Left kidney (tissue), 2 donors: ENCODE results near the gene PRKCD. TPM values are rescaled to one million over a fixed set of nuclear protein-coding genes. Genes with fewer than 3 reads are reported as not detected.
"Not testable (repeated sequence)": the region's sequence is repeated elsewhere in the genome, so short reads cannot be mapped to it uniquely, and the experiment has no call there.

Source experiments
- DNase-seq: peaks from one replicate; pipeline ENCODE4 v3.0.0-alpha.2; 2013
- polyA plus RNA-seq: library from polyadenylated mRNA; unstranded; fragments of 120-200 nt; gene quantifications from one replicate; pipeline ENCODE4 v1.2.1, GENCODE V29; 2013; ENCODE audit not compliant: insufficient read length

PRKCD gene
- polyA plus RNA-seq, 1 donor: 20.3 TPM

DNA sequence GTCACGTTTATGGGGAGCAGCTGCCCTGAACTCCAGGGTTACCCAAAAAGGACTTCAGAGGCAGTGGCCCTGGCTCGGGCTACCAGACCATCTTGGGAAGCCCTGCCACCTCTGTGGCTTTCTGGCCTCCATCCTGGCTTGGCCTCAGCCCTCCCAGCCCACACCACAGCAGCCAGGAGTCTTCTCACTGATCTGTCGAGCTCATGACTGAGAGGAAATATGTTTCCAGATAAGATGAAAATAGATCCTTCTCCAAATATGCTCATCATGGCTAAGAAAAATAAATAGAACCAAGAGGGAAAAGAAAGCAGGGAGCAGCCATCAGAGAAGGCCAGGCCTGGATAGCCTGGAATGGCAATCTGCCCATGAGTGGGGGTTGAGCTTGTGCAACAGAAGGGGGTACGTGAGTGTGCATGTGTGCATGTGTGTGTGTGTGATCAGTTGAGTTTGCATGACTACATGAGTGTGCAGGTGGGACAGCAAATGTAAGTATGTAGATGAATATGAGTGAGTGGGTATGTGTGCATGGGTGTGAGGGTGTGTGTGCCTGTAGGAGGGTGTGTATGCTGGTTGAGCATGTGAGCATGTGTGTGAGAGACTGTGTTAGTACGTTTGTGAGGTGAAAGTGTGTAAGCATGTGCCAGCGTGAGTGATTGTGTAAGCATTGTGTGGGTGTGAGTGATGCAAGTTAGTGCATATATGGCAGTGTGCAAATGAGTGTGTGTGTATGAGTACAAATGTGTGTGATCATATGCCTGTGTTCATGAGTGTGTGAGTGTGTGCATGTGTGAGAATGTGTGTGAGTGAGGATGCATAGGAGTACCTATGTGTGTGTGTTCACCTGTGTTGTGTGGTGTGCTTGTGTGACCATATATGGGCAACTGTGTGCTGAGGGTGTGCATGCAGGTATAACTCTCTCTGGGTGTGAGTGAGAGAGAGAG, 20.8 kb upstream of the PRKCD start:
- DNase-seq: no peak

GRCh38 chr3:53140847-53141845, 19.9 kb upstream of the PRKCD start:
- DNase-seq: no peak

GRCh38 chr3:53142986-53143385, 18.0 kb upstream of the PRKCD start:
- DNase-seq: no peak

DNA sequence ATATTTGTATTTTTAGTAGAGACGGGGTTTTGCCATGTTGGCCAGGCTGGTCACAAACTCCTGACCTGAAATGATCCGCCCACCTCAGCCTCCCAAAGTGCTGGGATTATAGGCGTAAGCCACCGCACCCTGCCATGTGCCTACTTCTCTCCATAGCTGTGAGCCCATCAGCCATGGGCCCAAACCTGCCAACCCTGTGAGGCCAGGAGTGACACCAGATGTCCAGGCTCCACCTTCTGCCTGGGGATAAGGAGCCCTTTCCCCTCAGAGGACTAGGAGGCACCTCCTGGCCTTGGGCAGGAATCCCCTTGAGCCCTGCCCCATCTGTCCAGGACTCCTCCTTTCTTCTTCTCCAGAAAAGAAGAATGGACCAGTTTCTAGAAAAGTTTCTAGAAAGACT, 16.6 kb upstream of the PRKCD start:
- no peak for DNase-seq

GRCh38 chr3:53144862-53145712, 15.9 kb upstream of the PRKCD start:
- DNase-seq: no peak

DNA sequence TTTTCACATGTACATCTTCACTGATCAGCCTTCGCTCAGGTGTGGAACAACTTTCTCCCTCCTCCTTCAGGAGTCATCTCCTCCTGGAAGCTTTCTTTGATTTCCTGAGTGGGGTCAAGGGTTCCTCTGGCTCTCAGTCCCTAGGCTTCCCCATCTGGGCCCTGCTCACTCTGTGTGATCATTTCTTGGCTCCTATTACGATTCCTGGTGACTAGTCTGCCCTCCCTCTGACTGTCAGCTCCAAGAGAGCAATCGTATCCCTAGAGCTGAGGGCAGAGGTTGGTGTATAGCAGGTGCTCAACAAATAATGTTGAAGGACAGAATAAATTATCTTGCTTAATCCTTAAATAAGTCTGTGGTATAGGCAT, 15.3 kb upstream of the PRKCD start:
- DNase-seq: no peak

GRCh38 chr3:53146319-53146891, 14.6 kb upstream of the PRKCD start:
- DNase-seq: no peak

- no peak for DNase-seq
Observed at GRCh38 chr3:53147151-53147902, 13.7 kb upstream of the PRKCD start.

DNA sequence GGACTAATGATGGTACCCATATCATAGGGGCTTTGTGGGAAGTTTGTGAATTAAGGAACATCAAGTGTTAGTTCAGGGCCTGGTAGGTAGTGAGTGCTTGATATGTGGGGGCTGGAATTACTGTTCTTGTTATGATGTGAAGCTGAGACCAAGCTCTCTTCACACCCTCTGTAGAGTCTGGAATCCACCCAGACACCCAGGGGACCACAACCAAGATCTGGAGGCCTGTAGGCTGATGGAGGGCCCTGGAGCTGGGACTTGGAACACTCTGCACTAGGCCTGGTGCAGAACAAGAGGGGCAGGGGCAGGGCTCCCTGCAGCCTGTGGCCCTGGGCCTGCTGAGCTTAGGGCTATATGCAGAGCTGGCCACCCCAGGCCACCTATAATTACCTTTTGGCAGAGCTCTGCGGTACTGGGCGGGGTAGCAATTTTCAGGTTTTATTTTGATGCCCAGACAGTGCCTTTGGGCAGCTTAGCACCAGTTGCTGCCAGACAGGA, 13.1 kb upstream of the PRKCD start:
- DNase-seq: no peak

- DNase-seq: no peak
Observed at GRCh38 chr3:53149006-53149690, 11.9 kb upstream of the PRKCD start.

- DNase-seq: no peak
Observed at GRCh38 chr3:53149699-53150098, 11.3 kb upstream of the PRKCD start.

GRCh38 chr3:53150247-53151085, 10.5 kb upstream of the PRKCD start:
- DNase-seq: no peak

DNA sequence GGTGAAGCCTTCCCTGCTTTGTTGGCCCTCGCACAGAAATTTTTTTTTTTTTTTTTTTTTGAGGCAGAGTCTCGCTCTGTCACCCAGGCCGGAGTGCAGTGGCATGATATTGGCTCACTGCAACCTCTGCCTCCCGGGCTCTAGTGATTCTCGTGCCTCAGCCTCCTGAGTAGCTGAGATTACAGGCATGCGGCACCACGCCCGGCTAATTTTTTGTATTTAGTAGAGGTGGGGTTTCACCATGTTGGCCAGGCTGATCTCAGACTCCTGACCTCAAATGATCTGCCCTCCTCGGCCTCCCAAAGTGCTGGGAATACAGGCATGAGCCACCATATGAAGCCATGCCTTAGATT, 9.9 kb upstream of the PRKCD start:
- DNase-seq: not testable (repeated sequence)

- DNase-seq: no peak
Observed at GRCh38 chr3:53151465-53151864, 9.5 kb upstream of the PRKCD start.

DNA sequence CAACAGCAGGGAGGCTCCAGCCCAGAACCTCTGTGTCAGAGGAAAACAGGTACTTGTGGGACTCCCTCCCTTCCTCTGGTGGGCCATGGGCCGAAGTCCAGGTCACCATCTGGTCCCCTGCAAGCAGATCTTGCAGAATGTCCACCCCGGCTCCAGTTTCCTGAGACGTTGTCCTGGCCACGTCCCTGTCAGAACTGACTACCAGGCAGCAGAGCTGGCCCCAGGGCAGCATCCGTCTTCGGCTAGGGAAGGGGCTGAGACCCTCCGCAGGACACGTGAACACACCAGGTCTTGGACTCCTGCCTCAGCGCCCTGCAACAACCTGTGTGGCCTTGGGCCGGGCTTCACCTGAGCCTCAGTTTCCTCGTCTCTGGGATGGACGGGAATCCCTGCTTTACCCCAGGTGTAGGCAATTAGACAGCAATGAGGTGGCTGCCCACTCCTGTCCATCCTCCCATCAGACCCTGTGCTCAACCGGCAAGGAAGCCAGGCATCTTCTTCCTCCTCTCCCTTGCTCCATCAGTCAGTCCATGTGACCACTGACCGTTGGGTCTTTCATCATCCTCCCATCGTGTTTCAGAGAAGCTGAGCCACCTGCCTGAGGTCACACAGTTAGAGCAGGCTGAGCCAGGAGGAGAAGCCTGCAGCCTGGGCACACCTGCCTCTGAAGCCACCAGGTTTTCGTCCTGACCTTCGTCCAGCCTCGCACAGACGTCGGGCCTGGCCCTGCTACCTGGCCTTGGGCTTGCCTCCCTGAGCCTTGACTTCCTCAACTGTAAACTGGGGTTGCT, 8.9 kb upstream of the PRKCD start:
- DNase-seq: no peak

GRCh38 chr3:53153264-53153823, 7.7 kb upstream of the PRKCD start:
- DNase-seq: no peak

- DNase-seq: no peak
Observed at GRCh38 chr3:53153980-53154379, 7.0 kb upstream of the PRKCD start.

DNA sequence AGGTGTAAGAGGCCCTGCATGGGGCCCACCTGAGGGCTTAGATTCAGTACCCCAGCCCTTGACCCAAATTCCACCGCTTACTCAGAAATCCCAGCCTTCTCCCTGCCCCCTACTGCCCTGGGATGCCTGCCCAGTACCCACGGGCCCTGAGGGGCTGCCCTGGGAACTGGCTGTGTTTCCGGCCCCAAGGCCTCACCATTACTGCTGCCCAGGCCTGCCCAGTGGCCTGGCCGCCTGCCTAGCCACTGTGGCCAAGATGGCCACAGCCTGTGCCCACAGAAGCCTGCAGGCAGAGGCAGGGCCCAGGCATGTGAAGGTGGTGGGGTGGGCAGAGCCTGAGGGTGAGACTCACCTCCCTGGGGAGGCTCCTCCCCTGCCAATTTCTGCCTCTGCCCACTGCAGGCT, 6.1 kb upstream of the PRKCD start:
- no peak for DNase-seq
